WTC11 (cell line): ENCODE data around the gene KRTAP2-4. TPM values are rescaled to one million over a fixed set of nuclear protein-coding genes. Genes with fewer than 3 reads are reported as not detected.
"Not testable (repeated sequence)": the region's sequence is repeated elsewhere in the genome, so short reads cannot be mapped to it uniquely, and the experiment has no call there.

Experiments
- ATAC-seq: fragments of 200-7000 bp; cut with Tn5 transposase; 2 replicates; pipeline ENCODE4 v1.10.0; 2021; ENCODE audit warnings: mild to moderate bottlenecking, moderate library complexity
- CTCF ChIA-PET: fragments of 300-600 bp; sonication (Branson Sonifier 250); formaldehyde crosslinking; loops from one replicate; lab custom pipeline; 2021; ENCODE audit warnings: antibody characterized with exemption; lab: Charles Lee
- POLR2A ChIA-PET: fragments of 350-600 bp; sonication (Branson Sonifier 250); formaldehyde crosslinking; loops from one replicate; lab custom pipeline; 2021; ENCODE audit warnings: antibody characterized with exemption; lab: Charles Lee
- DNase-seq: peaks from one replicate; pipeline ENCODE4 v3.0.0; 2021; ENCODE audit warnings: low spot score
- H3K27ac Mint-ChIP-seq: 2 replicates; pipeline ENCODE4 v1.8.0; 2021; ENCODE audit warnings: mixed read lengths
- H3K27me3 Mint-ChIP-seq: 2 replicates; pipeline ENCODE4 v1.8.0; 2021; ENCODE audit warnings: low read depth, mild to moderate bottlenecking, moderate library complexity, mixed read lengths
- H3K36me3 Mint-ChIP-seq: 2 replicates; pipeline ENCODE4 v1.8.0; 2021; ENCODE audit warnings: mixed read lengths
- H3K4me1 Mint-ChIP-seq: 2 replicates; pipeline ENCODE4 v1.8.0; 2022; ENCODE audit warnings: mixed read lengths
- H3K4me3 Mint-ChIP-seq: 2 replicates; pipeline ENCODE4 v1.8.0; 2021; ENCODE audit warnings: mild to moderate bottlenecking, moderate library complexity, mixed read lengths
- H3K9me3 Mint-ChIP-seq: 2 replicates; pipeline ENCODE4 v1.8.0; 2021; ENCODE audit warnings: mixed read lengths
- AFF4 ChIP-seq: sonication (generic); formaldehyde crosslinking; IDR thresholded peaks from 2 replicates; pipeline ENCODE4 v1.8.1; 2023; ENCODE audit warnings: mild to moderate bottlenecking, missing genetic modification reagents, borderline replicate concordance
- E2F5 ChIP-seq: sonication (generic); formaldehyde crosslinking; IDR thresholded peaks from 2 replicates; pipeline ENCODE4 v1.8.1; 2022; ENCODE audit warnings: mild to moderate bottlenecking, moderate library complexity, missing genetic modification reagents
- GRHL2 ChIP-seq: fragments of 250-450 bp; sonication (Bioruptor Pico); IDR thresholded peaks from 2 replicates; pipeline ENCODE4 v1.8.0; 2022; ENCODE audit warnings: mild to moderate bottlenecking, moderate library complexity; ENCODE audit not compliant: insufficient replicate concordance, severe bottlenecking
- SMAD3 ChIP-seq: sonication (generic); formaldehyde crosslinking; IDR thresholded peaks from 2 replicates; pipeline ENCODE4 v1.8.0; 2022; ENCODE audit warnings: missing genetic modification reagents, mild to moderate bottlenecking, borderline replicate concordance
- ZBTB43 ChIP-seq: sonication (generic); formaldehyde crosslinking; IDR thresholded peaks from 2 replicates; pipeline ENCODE4 v1.8.1; 2023; ENCODE audit warnings: mild to moderate bottlenecking, missing genetic modification reagents
- ZNF232 ChIP-seq: sonication (generic); formaldehyde crosslinking; IDR thresholded peaks from 2 replicates; pipeline ENCODE4 v1.8.0; 2022; ENCODE audit warnings: mild to moderate bottlenecking, missing genetic modification reagents
- ZNF423 ChIP-seq: fragments of 250-450 bp; sonication (Bioruptor Pico); IDR thresholded peaks from 2 replicates; pipeline ENCODE4 v2.1.2; 2022; ENCODE audit warnings: mild to moderate bottlenecking, moderate library complexity
- ZSCAN18 ChIP-seq: fragments of 250-450 bp; sonication (Bioruptor Pico); IDR thresholded peaks from 2 replicates; pipeline ENCODE4 v2.1.2; 2022; ENCODE audit warnings: mild to moderate bottlenecking, moderate library complexity
- total RNA-seq: library from RNA; stranded (reverse); gene quantifications from 3 replicates; pipeline ENCODE4 v1.2.3, GENCODE V29; 2021

KRTAP2-4 gene
- total RNA-seq, 1 experiment from 2014 or later: not detected

GRCh38 chr17:41096055-41096454 is 30.4 kb upstream of the KRTAP2-4 start:
- Mint-ChIP-seq H3K36me3 (peaks cover 32% of the 10 kb centered on the region), H3K27me3 (no peaks in the 10 kb centered on the region), H3K4me1 (peaks cover 25% of the 10 kb centered on the region), H3K9me3 (peaks cover 43% of the 10 kb centered on the region), H3K4me3 (no peak overlapping the region), H3K27ac (no peak overlapping the region)
- ATAC-seq: no peak
- TF ChIP-seq ZNF423 (CRISPR knock-in tag): no peak
- TF ChIP-seq GRHL2 (CRISPR knock-in tag): no peak
- TF ChIP-seq SMAD3 (CRISPR knock-in tag): no peak
- TF ChIP-seq ZSCAN18 (CRISPR knock-in tag): no peak
- no peak for TF ChIP-seq ZBTB43 (CRISPR knock-in tag)
- no peak for TF ChIP-seq E2F5 (CRISPR knock-in tag)
- no peak for TF ChIP-seq ZNF232 (CRISPR knock-in tag)
- TF ChIP-seq AFF4 (CRISPR knock-in tag): no peak
- POLR2A ChIA-PET: no interaction called here
- CTCF ChIA-PET: interaction anchor here (0.8 kb wide), 1 partner anchor 553 kb away, joined by 5 read pairs; no protein-coding TSS in a partner anchor
- no peak for DNase-seq

- CTCF ChIA-PET, DNase-seq, H3K27ac Mint-ChIP-seq, H3K4me3 Mint-ChIP-seq, ATAC-seq, H3K27me3 Mint-ChIP-seq, POLR2A ChIA-PET: not testable (repeated sequence)
- peaks cover 25% of the 10 kb centered on the region for H3K36me3 Mint-ChIP-seq
- H3K9me3 Mint-ChIP-seq: peaks cover 26% of the 10 kb centered on the region
- peaks cover 23% of the 10 kb centered on the region for H3K4me1 Mint-ChIP-seq
Measured at GRCh38 chr17:41088760-41089352, 23.2 kb upstream of the KRTAP2-4 start.

GRCh38 chr17:41084100-41084856 is 18.6 kb upstream of the KRTAP2-4 start, which contains the start of gene KRTAP4-7:
KRTAP4-7 (plus strand) TSS chr17:41084150; CDS start chr17:41084207, 57 bp downstream.
- H3K27me3 Mint-ChIP-seq, POLR2A ChIA-PET, H3K36me3 Mint-ChIP-seq, H3K27ac Mint-ChIP-seq, H3K4me3 Mint-ChIP-seq, H3K9me3 Mint-ChIP-seq, CTCF ChIA-PET, ATAC-seq, DNase-seq: not testable (repeated sequence)
- peaks cover 23% of the 10 kb centered on the region for H3K4me1 Mint-ChIP-seq

- H3K27me3 Mint-ChIP-seq, H3K9me3 Mint-ChIP-seq, H3K36me3 Mint-ChIP-seq, CTCF ChIA-PET, H3K4me3 Mint-ChIP-seq, H3K27ac Mint-ChIP-seq, POLR2A ChIA-PET, DNase-seq, ATAC-seq: not testable (repeated sequence)
- H3K4me1 Mint-ChIP-seq: peaks cover 17% of the 10 kb centered on the region
Measured at GRCh38 chr17:41083427-41083826, 17.7 kb upstream of the KRTAP2-4 start.
